HepG2 (cell line): ENCODE measurements around the gene RXFP1. TPM values are rescaled to one million over a fixed set of nuclear protein-coding genes. Genes with fewer than 3 reads are reported as not detected.
A peak's percentile ranks its signal among the peaks of the same experiment; 100 is the strongest.

Experiments used
- CC2D1A ChIP-seq: sonication (generic); formaldehyde crosslinking; IDR thresholded peaks from 2 replicates; pipeline ENCODE4 v1.8.1; 2023; ENCODE audit warnings: mild to moderate bottlenecking, missing genetic modification reagents
- DNMT3B ChIP-seq: conservative IDR thresholded peaks from 2 replicates; pipeline ENCODE4 v1.6.1; 2016; ENCODE audit warnings: missing biosample characterization, control low read depth
- ETV5 ChIP-seq: IDR thresholded peaks from 2 replicates; pipeline ENCODE4 v1.6.1; 2018; ENCODE audit warnings: missing biosample characterization, missing genetic modification reagents, inconsistent platforms, borderline replicate concordance
- HDAC6 ChIP-seq: fragments of 200-600 bp; sonication (generic); IDR thresholded peaks from 2 replicates; pipeline ENCODE4 v1.7.0; 2017; ENCODE audit warnings: mild to moderate bottlenecking, antibody characterized with exemption, low read length, low read depth
- IRF2 ChIP-seq: IDR thresholded peaks from 2 replicates; pipeline ENCODE4 v1.6.1; 2018; ENCODE audit warnings: missing genetic modification reagents, missing compliant biosample characterization
- NBN ChIP-seq: fragments of 450-650 bp; conservative IDR thresholded peaks from 2 replicates; pipeline ENCODE4 v1.6.1; 2017
- ONECUT2 ChIP-seq: sonication (generic); formaldehyde crosslinking; IDR thresholded peaks from 2 replicates; pipeline ENCODE4 v1.4.0; 2020; ENCODE audit warnings: missing genetic modification reagents
- RFX1 ChIP-seq: fragments of 450-650 bp; IDR thresholded peaks from 2 replicates; pipeline ENCODE4 v1.6.1; 2017
- RFX5 ChIP-seq: IDR thresholded peaks from 2 replicates; pipeline ENCODE4 v1.6.1; 2011; ENCODE audit warnings: low read depth, low read length, improper control_type of control experiment
- SCMH1 ChIP-seq: sonication (generic); formaldehyde crosslinking; IDR thresholded peaks from 2 replicates; pipeline ENCODE4 v1.9.0; 2021; ENCODE audit warnings: missing genetic modification reagents, mild to moderate bottlenecking, borderline replicate concordance
- SMYD3 ChIP-seq: sonication (generic); formaldehyde crosslinking; IDR thresholded peaks from 2 replicates; pipeline ENCODE4 v1.8.1; 2023; ENCODE audit warnings: mild to moderate bottlenecking, missing genetic modification reagents
- SUZ12 ChIP-seq: fragments of 150-350 bp; IDR thresholded peaks from 2 replicates; pipeline ENCODE4 v1.6.1; 2014; ENCODE audit warnings: low read depth, low read length
- ZFP36L2 ChIP-seq: sonication (generic); formaldehyde crosslinking; IDR thresholded peaks from 2 replicates; pipeline ENCODE4 v1.4.0; 2020; ENCODE audit warnings: missing genetic modification reagents
- ZNF235 ChIP-seq: sonication (generic); formaldehyde crosslinking; IDR thresholded peaks from 2 replicates; pipeline ENCODE4 v1.8.1; 2023; ENCODE audit warnings: mild to moderate bottlenecking, missing genetic modification reagents, borderline replicate concordance
- ZNF337 ChIP-seq: sonication (generic); formaldehyde crosslinking; IDR thresholded peaks from 2 replicates; pipeline ENCODE4 v1.5.1; 2020; ENCODE audit warnings: missing genetic modification reagents, low read depth, mild to moderate bottlenecking, borderline replicate concordance
- ZNF501 ChIP-seq: sonication (generic); formaldehyde crosslinking; IDR thresholded peaks from 2 replicates; pipeline ENCODE4 v1.5.1; 2020; ENCODE audit warnings: mild to moderate bottlenecking, moderate library complexity, missing genetic modification reagents
- ZNF788 ChIP-seq: sonication (generic); formaldehyde crosslinking; IDR thresholded peaks from 2 replicates; pipeline ENCODE4 v1.5.0; 2020; ENCODE audit warnings: mild to moderate bottlenecking, missing genetic modification reagents, borderline replicate concordance
- ZSCAN25 ChIP-seq: sonication (generic); formaldehyde crosslinking; IDR thresholded peaks from 2 replicates; pipeline ENCODE4 v1.8.0; 2022; ENCODE audit warnings: mild to moderate bottlenecking, missing genetic modification reagents
- polyA plus RNA-seq, 8 experiments: library from polyadenylated mRNA; depleted of rRNA in 3 of 8; stranded (reverse) in 7 of 8; unstranded in 1 of 8; fragments of >200 nt; fragmentation: Illumina TruSeq in 4 of 8; extraction: Trizol in 4 of 8; gene quantifications; 2 replicates each; pipeline versions ENCODE4 v1.2.1 to v1.2.3, GENCODE V29; 2011 to 2016; ENCODE audit warnings: low read depth in 4 of 8, missing spikeins in 1 of 8, mixed read lengths in 1 of 8; ENCODE audit not compliant: insufficient read depth in 1 of 8
- total RNA-seq, 5 experiments: library from RNA; depleted of rRNA; stranded (reverse); fragments of >200 nt; fragmentation: Illumina TruSeq; extraction: Trizol; gene quantifications; 2 replicates each; pipeline ENCODE4 v1.2.3, GENCODE V29; 2016; ENCODE audit warnings: low read depth in 1 of 5
- TF ChIP-seq, protein P1 (sequence below): sonication (generic); formaldehyde crosslinking; IDR thresholded peaks from 2 replicates; pipeline ENCODE4 v1.4.0; 2020; ENCODE audit warnings: missing genetic modification reagents
- TF ChIP-seq, protein P2 (sequence below): sonication (generic); formaldehyde crosslinking; IDR thresholded peaks from 2 replicates; pipeline ENCODE4 v1.5.0; 2020; ENCODE audit warnings: mild to moderate bottlenecking, missing genetic modification reagents
- TF ChIP-seq, protein P3 (sequence below): sonication (generic); formaldehyde crosslinking; IDR thresholded peaks from 2 replicates; pipeline ENCODE4 v1.4.0; 2020; ENCODE audit warnings: mild to moderate bottlenecking, low read depth, missing genetic modification reagents

RXFP1 gene
- total and polyA plus RNA-seq, 2 of the 13 experiments (the other 11 are each of a cell fraction or from before 2014, with no cell fraction given) = not detected

DNA sequence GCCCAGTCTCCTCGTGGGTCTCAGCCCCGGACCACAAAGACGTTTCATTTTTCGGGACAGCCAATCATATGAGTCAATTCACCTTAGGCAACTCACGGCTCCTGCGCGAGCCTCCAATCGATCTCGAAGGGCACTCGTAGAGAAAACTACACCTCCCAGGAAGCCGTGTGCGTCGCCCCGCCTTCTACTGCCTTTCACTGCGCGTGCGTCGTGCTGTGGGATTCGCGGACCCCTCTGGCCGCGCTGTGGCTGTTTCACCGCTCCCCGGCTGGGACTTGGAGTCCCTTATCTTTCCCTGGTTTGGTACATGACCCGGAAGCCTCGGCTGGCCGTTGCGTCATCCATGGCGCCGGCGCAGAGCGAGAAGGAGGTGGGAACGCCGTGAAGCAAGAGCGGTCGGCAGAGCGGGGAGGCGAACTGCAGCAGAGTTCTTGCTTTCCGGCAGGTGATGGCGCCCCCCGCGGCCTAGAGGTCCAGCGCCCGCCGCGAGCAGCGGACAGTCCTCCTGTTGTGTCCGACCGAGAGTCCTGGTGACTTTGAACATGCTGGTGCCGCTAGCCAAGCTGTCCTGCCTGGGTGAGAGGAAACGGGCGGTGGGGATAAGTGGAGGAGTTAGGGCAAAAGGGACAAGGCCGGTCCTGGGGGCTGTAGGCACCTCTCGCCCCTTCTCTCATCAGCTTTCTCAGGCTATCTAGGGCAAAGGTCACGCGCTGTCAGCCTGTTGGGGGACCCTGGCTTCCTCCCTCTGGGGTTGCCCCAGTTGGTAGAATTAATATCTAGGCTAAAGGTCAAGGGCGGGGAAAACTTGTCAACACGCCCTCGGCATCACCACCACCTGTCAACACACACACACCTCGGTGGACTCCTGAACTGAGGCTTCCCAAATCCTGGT lies 150.5 kb downstream of the RXFP1 start, which contains the start of gene ETFDH (continued):
- TF ChIP-seq, protein P1, sequence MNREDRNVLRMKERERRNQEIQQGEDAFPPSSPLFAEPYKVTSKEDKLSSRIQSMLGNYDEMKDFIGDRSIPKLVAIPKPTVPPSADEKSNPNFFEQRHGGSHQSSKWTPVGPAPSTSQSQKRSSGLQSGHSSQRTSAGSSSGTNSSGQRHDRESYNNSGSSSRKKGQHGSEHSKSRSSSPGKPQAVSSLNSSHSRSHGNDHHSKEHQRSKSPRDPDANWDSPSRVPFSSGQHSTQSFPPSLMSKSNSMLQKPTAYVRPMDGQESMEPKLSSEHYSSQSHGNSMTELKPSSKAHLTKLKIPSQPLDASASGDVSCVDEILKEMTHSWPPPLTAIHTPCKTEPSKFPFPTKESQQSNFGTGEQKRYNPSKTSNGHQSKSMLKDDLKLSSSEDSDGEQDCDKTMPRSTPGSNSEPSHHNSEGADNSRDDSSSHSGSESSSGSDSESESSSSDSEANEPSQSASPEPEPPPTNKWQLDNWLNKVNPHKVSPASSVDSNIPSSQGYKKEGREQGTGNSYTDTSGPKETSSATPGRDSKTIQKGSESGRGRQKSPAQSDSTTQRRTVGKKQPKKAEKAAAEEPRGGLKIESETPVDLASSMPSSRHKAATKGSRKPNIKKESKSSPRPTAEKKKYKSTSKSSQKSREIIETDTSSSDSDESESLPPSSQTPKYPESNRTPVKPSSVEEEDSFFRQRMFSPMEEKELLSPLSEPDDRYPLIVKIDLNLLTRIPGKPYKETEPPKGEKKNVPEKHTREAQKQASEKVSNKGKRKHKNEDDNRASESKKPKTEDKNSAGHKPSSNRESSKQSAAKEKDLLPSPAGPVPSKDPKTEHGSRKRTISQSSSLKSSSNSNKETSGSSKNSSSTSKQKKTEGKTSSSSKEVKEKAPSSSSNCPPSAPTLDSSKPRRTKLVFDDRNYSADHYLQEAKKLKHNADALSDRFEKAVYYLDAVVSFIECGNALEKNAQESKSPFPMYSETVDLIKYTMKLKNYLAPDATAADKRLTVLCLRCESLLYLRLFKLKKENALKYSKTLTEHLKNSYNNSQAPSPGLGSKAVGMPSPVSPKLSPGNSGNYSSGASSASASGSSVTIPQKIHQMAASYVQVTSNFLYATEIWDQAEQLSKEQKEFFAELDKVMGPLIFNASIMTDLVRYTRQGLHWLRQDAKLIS (CRISPR knock-in tag) = no peak
- no peak for TF ChIP-seq SCMH1
- peak; percentile 90 for TF ChIP-seq ZNF501
- TF ChIP-seq, protein P2, sequence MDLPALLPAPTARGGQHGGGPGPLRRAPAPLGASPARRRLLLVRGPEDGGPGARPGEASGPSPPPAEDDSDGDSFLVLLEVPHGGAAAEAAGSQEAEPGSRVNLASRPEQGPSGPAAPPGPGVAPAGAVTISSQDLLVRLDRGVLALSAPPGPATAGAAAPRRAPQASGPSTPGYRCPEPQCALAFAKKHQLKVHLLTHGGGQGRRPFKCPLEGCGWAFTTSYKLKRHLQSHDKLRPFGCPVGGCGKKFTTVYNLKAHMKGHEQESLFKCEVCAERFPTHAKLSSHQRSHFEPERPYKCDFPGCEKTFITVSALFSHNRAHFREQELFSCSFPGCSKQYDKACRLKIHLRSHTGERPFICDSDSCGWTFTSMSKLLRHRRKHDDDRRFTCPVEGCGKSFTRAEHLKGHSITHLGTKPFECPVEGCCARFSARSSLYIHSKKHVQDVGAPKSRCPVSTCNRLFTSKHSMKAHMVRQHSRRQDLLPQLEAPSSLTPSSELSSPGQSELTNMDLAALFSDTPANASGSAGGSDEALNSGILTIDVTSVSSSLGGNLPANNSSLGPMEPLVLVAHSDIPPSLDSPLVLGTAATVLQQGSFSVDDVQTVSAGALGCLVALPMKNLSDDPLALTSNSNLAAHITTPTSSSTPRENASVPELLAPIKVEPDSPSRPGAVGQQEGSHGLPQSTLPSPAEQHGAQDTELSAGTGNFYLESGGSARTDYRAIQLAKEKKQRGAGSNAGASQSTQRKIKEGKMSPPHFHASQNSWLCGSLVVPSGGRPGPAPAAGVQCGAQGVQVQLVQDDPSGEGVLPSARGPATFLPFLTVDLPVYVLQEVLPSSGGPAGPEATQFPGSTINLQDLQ = no peak
- no peak for TF ChIP-seq DNMT3B (CRISPR knock-in tag)
- peak; percentile 73 for TF ChIP-seq SUZ12
- TF ChIP-seq, protein P3, sequence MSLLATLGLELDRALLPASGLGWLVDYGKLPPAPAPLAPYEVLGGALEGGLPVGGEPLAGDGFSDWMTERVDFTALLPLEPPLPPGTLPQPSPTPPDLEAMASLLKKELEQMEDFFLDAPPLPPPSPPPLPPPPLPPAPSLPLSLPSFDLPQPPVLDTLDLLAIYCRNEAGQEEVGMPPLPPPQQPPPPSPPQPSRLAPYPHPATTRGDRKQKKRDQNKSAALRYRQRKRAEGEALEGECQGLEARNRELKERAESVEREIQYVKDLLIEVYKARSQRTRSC (CRISPR knock-in tag) = no peak
- no peak; the same call in 1 of the 2 replicates for TF ChIP-seq RFX5
- no peak for TF ChIP-seq SMYD3 (CRISPR knock-in tag)
- TF ChIP-seq ETV5 (CRISPR knock-in tag) = peak; percentile 78; the same call in 1 of the 2 replicates
- TF ChIP-seq ONECUT2 = peak; percentile 95
- no peak for TF ChIP-seq NBN
- no peak for TF ChIP-seq CC2D1A (CRISPR knock-in tag)
- peak; percentile 93; the same call in 1 of the 2 replicates for TF ChIP-seq ZNF788 (CRISPR knock-in tag)
- TF ChIP-seq ZSCAN25 (CRISPR knock-in tag) = 0 out of 2 replicates have a peak, but pooled peaks have one; percentile 14
- TF ChIP-seq ZNF337 (CRISPR knock-in tag) = no peak; the same call in 1 of the 2 replicates
- TF ChIP-seq ZFP36L2 (CRISPR knock-in tag) = no peak
- peak; percentile 97 for TF ChIP-seq IRF2 (CRISPR knock-in tag)
- TF ChIP-seq HDAC6 = no peak
- TF ChIP-seq ZNF235 (CRISPR knock-in tag) = peak; percentile 65; the same call in 1 of the 2 replicates
- TF ChIP-seq RFX1 = no peak
